SK-N-SH treated with all-trans-retinoic acid at 6 μM for 48 hours (cell line): ENCODE data around the gene PHLDA2.

Source experiments
- ARNTL ChIP-seq: fragments of 450-650 bp; formaldehyde crosslinking; IDR thresholded peaks from 2 replicates; pipeline ENCODE4 v1.5.0; 2020; ENCODE audit warnings: low read depth, mild to moderate bottlenecking, moderate library complexity, borderline replicate concordance
- PPARA ChIP-seq: fragments of 250-450 bp; sonication (Bioruptor Pico); IDR thresholded peaks from 2 replicates; pipeline ENCODE4 v1.5.0; 2020; ENCODE audit warnings: mild to moderate bottlenecking, borderline replicate concordance
- TSHZ2 ChIP-seq: fragments of 250-450 bp; sonication (Bioruptor Pico); IDR thresholded peaks from 2 replicates; pipeline ENCODE4 v1.5.0; 2020; ENCODE audit warnings: mild to moderate bottlenecking, moderate library complexity

GRCh38 chr11:2893935-2894334, 35.3 kb downstream of the PHLDA2 start:
- TF ChIP-seq ARNTL (no peak), PPARA (CRISPR knock-in tag) (no peak), TSHZ2 (CRISPR knock-in tag) (no peak)
